GM18505 (cell line): ENCODE measurements around the gene CDH4.

Experiments used
- ATAC-seq: cut with Tn5 transposase; IDR thresholded peaks from one replicate; pipeline ENCODE4 v1.9.1; 2021; ENCODE audit not compliant: unreplicated experiment
- POLR2A ChIP-seq: IDR thresholded peaks from 4 replicates; pipeline ENCODE4 v1.6.1; 2011; ENCODE audit warnings: borderline replicate concordance; ENCODE audit not compliant: insufficient read depth, insufficient read length; ENCODE audit errors: extremely low read depth

CDH4 gene

GRCh38 chr20:61795669-61796630 is 543.9 kb downstream of the CDH4 start:
- no peak for TF ChIP-seq POLR2A
- ATAC-seq: no peak

- no peak for TF ChIP-seq POLR2A
- no peak for ATAC-seq
Observed at GRCh38 chr20:61796738-61797137, 544.7 kb downstream of the CDH4 start.

- ATAC-seq: no peak
Observed at GRCh38 chr20:61797200-61797599, 545.1 kb downstream of the CDH4 start.

GRCh38 chr20:61797971-61798411 is 545.9 kb downstream of the CDH4 start:
- no peak for TF ChIP-seq POLR2A
- no peak for ATAC-seq

More at GRCh38 chr20:61797200-61797599, 545.1 kb downstream of the CDH4 start:
- TF ChIP-seq POLR2A: no peak

GRCh38 chr20:61798632-61799031 is 546.6 kb downstream of the CDH4 start:
- no peak for TF ChIP-seq POLR2A
- no peak for ATAC-seq

- no peak for TF ChIP-seq POLR2A
- no peak for ATAC-seq
Observed at GRCh38 chr20:61799394-61799923, 547.4 kb downstream of the CDH4 start.

GRCh38 chr20:61799928-61800327 is 547.9 kb downstream of the CDH4 start:
- no peak for ATAC-seq
- no peak for TF ChIP-seq POLR2A

GRCh38 chr20:61800359-61801064 is 548.5 kb downstream of the CDH4 start:
- no peak for TF ChIP-seq POLR2A
- ATAC-seq: no peak

- TF ChIP-seq POLR2A: no peak
- ATAC-seq: no peak
Observed at GRCh38 chr20:61801065-61801360, 549.0 kb downstream of the CDH4 start.

GRCh38 chr20:61801428-61801827 is 549.4 kb downstream of the CDH4 start:
- no peak for TF ChIP-seq POLR2A
- ATAC-seq: no peak

GRCh38 chr20:61801857-61802442 is 549.9 kb downstream of the CDH4 start:
- ATAC-seq: no peak
- no peak for TF ChIP-seq POLR2A

- no peak for TF ChIP-seq POLR2A
- no peak for ATAC-seq
Observed at GRCh38 chr20:61802721-61803311, 550.8 kb downstream of the CDH4 start.

GRCh38 chr20:61803416-61803914 is 551.4 kb downstream of the CDH4 start:
- ATAC-seq: no peak
- no peak for TF ChIP-seq POLR2A
